HG02885 (cell line): ENCODE measurements around the gene GBP6.
A peak's percentile ranks its signal among the peaks of the same experiment; 100 is the strongest.
"Not testable (repeated sequence)": the region's sequence is repeated elsewhere in the genome, so short reads cannot be mapped to it uniquely, and the experiment has no call there.

Experiments
- ATAC-seq: cut with Tn5 transposase; IDR thresholded peaks from one replicate; pipeline ENCODE4 v1.9.1; 2021; ENCODE audit warnings: mild to moderate bottlenecking; ENCODE audit not compliant: unreplicated experiment, poor library complexity

GBP6 gene

GRCh38 chr1:89363638-89364536 lies at the start of gene GBP6:
Gene GBP6, plus strand, starts transcription at chr1:89364059. Its CDS starts 4,493 bp downstream, at chr1:89368552.
- peak; percentile 45 for ATAC-seq

GRCh38 chr1:89322402-89322801 lies 41.5 kb upstream of the GBP6 start:
- ATAC-seq: no peak

- no peak for ATAC-seq
Measured at GRCh38 chr1:89331890-89332289, 32.0 kb upstream of the GBP6 start.

GRCh38 chr1:89332461-89332860 lies 31.4 kb upstream of the GBP6 start:
- no peak for ATAC-seq

GRCh38 chr1:89335486-89335885 lies 28.4 kb upstream of the GBP6 start:
- ATAC-seq: no peak

GRCh38 chr1:89337903-89338302 lies 26.0 kb upstream of the GBP6 start:
- no peak for ATAC-seq

- no peak for ATAC-seq
Measured at GRCh38 chr1:89339039-89339438, 24.8 kb upstream of the GBP6 start.

- ATAC-seq: not testable (repeated sequence)
Measured at GRCh38 chr1:89345479-89345878, 18.4 kb upstream of the GBP6 start.

- ATAC-seq: no peak
Measured at GRCh38 chr1:89347296-89347695, 16.6 kb upstream of the GBP6 start.

- no peak for ATAC-seq
Measured at GRCh38 chr1:89350298-89350697, 13.6 kb upstream of the GBP6 start.

GRCh38 chr1:89351597-89352311 lies 12.1 kb upstream of the GBP6 start:
- no peak for ATAC-seq

- no peak for ATAC-seq
Measured at GRCh38 chr1:89352421-89352820, 11.4 kb upstream of the GBP6 start.

GRCh38 chr1:89354205-89354604 lies 9.7 kb upstream of the GBP6 start:
- ATAC-seq: no peak

- ATAC-seq: no peak
Measured at GRCh38 chr1:89355056-89355455, 8.8 kb upstream of the GBP6 start.

- ATAC-seq: no peak
Measured at GRCh38 chr1:89356658-89357400, 7.0 kb upstream of the GBP6 start.

- ATAC-seq: peak; percentile 67
Measured at GRCh38 chr1:89358287-89358893, 5.5 kb upstream of the GBP6 start.

- ATAC-seq: no peak
Measured at GRCh38 chr1:89360716-89361115, 3.1 kb upstream of the GBP6 start.

GRCh38 chr1:89361681-89362080 lies 2.2 kb upstream of the GBP6 start:
- no peak for ATAC-seq

GRCh38 chr1:89363196-89363595 lies 663 bp upstream of the GBP6 start:
- peak; percentile 92 for ATAC-seq

GRCh38 chr1:89364954-89365550 lies 1.2 kb downstream of the GBP6 start:
- no peak for ATAC-seq
